ENCODE data around the gene ZNF273. TPM values are rescaled to one million over a fixed set of nuclear protein-coding genes. Genes with fewer than 3 reads are reported as not detected.
"Not testable (repeated sequence)": the region's sequence is repeated elsewhere in the genome, so short reads cannot be mapped to it uniquely, and the experiment has no call there.

Gene ZNF273
- total RNA-seq, 4 donors from 2014 or later = 123 to 247 (median 164) TPM

DNA sequence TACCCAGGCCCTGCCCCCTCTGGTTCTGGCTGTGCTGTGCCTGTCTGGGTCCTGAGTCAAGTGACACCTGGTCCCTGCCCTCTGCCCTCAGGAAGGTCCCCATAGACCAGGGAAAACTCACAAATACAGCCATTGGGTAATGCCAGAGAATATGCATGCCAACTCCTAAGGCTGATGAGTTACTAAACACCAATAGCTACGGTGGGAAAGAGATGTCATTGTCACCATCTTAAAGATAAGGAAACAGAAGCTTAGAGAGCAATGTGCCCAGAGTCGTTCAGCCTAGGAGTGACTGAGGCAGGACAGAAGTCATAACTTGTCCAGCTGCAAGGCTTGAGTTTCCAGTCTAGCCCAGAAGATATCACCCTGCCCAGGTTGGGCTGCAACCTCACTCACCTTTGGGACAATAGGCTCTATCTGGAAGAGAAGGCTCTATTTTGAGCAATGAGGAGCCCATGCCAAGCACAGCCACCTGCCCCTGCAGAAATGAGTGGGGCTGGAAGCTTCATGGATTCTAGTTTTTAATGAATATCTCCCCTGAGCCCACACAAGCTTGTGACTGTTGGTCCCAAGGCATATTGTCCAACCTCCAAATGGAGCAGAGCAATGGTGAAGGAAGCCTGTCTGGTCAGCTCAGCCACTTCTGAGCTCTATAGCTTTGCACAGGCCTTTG lies 42.6 kb downstream of the ZNF273 start:
- Histone ChIP-seq H3K9me3 (no peaks in the 10 kb centered on the region), H3K27ac (no peak overlapping the region), H3K36me3 (no peaks in the 10 kb centered on the region), H3K4me3 (no peak overlapping the region), H3K4me1 (peaks cover 33% of the 10 kb centered on the region), H3K27me3 (peaks cover 3% of the 10 kb centered on the region)
- DNase-seq (ENCODE audit: low spot score in 2 of 2) = no peak
- TF ChIP-seq POLR2A (IDR thresholded peaks at IDR 0.05) = no peak
- TF ChIP-seq POLR2AphosphoS5 (IDR thresholded peaks at IDR 0.05) = no peak
- TF ChIP-seq, protein P1, sequence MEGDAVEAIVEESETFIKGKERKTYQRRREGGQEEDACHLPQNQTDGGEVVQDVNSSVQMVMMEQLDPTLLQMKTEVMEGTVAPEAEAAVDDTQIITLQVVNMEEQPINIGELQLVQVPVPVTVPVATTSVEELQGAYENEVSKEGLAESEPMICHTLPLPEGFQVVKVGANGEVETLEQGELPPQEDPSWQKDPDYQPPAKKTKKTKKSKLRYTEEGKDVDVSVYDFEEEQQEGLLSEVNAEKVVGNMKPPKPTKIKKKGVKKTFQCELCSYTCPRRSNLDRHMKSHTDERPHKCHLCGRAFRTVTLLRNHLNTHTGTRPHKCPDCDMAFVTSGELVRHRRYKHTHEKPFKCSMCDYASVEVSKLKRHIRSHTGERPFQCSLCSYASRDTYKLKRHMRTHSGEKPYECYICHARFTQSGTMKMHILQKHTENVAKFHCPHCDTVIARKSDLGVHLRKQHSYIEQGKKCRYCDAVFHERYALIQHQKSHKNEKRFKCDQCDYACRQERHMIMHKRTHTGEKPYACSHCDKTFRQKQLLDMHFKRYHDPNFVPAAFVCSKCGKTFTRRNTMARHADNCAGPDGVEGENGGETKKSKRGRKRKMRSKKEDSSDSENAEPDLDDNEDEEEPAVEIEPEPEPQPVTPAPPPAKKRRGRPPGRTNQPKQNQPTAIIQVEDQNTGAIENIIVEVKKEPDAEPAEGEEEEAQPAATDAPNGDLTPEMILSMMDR (IDR thresholded peaks at IDR 0.05) = no peak
- TF ChIP-seq EP300 (IDR thresholded peaks at IDR 0.05) = no peak
- 34% methylated on average over 2 of the region's 2 CpGs for WGBS

DNA sequence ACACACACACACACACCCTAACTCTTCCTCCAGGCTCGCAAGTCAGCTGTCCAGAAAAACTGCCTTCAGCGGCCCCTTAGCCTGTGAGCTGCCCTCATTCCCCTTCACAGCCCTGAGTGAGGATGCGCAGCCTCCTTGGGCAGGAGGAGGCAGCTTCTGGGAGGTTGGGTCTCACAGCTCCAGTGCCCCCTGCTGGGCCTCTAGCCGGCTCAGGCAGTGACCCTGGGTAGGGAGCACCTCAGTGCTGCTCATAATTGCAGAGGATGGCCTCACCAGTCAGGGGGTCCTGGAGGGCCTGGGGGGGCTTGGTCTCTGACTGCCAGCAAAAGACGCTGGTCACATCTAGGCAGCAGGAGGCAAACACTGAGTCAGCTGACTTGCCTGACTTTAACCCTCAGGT lies 43.7 kb downstream of the ZNF273 start:
- no peaks in the 10 kb centered on the region for H3K9me3 ChIP-seq
- peak overlapping the region; percentile 57 for H3K4me3 ChIP-seq
- H3K36me3 ChIP-seq = no peaks in the 10 kb centered on the region
- peaks cover 3% of the 10 kb centered on the region for H3K27me3 ChIP-seq
- H3K27ac ChIP-seq = peak overlapping the region; percentile 73
- TF ChIP-seq, protein P1 (IDR thresholded peaks at IDR 0.05) = peak in 1 of 2 donors; percentile 14
- no peak for TF ChIP-seq EP300 (IDR thresholded peaks at IDR 0.05)
- no peak for TF ChIP-seq POLR2A (IDR thresholded peaks at IDR 0.05)
- no peak for TF ChIP-seq POLR2AphosphoS5 (IDR thresholded peaks at IDR 0.05)
- DNase-seq (ENCODE audit: low spot score in 2 of 2) = no peak
- peaks cover 38% of the 10 kb centered on the region for H3K4me1 ChIP-seq
- WGBS = 25% methylated on average over 4 of the region's 5 CpGs

DNA sequence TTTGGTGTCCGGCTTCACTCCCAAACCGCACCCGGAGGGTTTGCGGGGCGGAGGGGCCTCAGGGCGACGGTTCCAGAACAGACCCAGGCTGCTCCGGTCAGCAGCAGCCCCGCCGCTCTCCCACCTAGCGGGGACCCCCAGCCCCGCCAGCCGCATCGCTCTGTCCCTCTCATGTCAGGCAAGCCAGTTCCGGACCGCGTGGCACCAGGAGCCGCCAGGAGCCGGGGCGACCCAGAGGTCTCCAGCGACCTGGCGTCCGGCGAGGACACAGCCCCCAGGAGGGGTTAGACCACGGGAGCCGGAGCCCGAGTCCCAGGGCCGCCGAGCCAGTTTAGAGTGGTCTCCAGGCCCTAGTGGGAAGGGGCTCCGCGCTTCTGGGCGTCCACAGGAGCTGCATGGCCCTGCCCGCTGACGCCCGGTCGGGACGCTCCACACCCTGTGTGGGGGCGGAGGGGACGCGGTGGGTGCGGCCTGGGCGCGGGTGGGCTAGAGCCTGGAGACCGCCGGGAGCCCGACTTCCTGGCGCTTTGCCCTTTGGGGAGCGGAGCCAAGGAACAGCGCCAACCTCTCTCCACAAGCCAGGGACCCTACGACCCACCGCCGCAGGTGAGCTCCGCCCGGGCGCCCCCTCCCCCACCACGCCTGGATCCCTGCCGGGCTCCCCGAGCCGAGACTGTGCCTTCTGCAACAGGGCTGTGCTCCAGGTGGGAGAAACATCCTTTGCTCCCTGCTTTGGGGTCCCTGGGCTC lies 44.4 kb downstream of the ZNF273 start:
- peak overlapping the region; percentile 73 for H3K27ac ChIP-seq
- no peaks in the 10 kb centered on the region for H3K36me3 ChIP-seq
- H3K27me3 ChIP-seq = peaks cover 3% of the 10 kb centered on the region
- DNase-seq (ENCODE audit: low spot score in 2 of 2) = no peak
- H3K4me1 ChIP-seq = peaks cover 38% of the 10 kb centered on the region
- 2% methylated on average over 10 of the region's 59 CpGs for WGBS
- H3K9me3 ChIP-seq = no peaks in the 10 kb centered on the region
- peak overlapping the region; percentile 57 for H3K4me3 ChIP-seq
- TF ChIP-seq EP300 (IDR thresholded peaks at IDR 0.05) (no peak), POLR2AphosphoS5 (IDR thresholded peaks at IDR 0.05) (no peak), POLR2A (IDR thresholded peaks at IDR 0.05) (no peak)
- TF ChIP-seq, protein P1 (IDR thresholded peaks at IDR 0.05) = no peak

DNA sequence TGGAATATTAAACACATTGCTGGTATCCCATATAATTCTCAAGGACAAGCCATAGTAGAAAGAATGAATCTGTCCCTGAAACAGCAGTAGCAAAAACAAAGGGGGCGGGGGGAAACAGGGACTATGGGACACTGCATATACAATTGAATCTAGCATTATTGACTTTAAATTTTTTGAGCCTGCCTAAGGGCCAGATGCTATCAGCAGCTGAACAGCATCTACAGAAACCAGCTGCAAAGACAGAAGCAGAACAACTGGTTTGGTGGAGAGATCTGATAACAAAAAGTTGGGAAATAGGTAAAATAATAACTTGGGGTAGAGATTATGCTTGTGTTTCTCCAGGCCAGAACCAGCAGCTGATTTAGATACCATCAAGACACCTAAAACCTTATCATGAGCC lies 45.7 kb downstream of the ZNF273 start:
- not testable (repeated sequence) for H3K27ac ChIP-seq; H3K4me3 ChIP-seq; H3K9me3 ChIP-seq; DNase-seq (ENCODE audit: low spot score in 2 of 2); H3K27me3 ChIP-seq; H3K36me3 ChIP-seq
- H3K4me1 ChIP-seq = peaks cover 38% of the 10 kb centered on the region
- 72% methylated on average over 1 of the region's 1 CpG for WGBS

DNA sequence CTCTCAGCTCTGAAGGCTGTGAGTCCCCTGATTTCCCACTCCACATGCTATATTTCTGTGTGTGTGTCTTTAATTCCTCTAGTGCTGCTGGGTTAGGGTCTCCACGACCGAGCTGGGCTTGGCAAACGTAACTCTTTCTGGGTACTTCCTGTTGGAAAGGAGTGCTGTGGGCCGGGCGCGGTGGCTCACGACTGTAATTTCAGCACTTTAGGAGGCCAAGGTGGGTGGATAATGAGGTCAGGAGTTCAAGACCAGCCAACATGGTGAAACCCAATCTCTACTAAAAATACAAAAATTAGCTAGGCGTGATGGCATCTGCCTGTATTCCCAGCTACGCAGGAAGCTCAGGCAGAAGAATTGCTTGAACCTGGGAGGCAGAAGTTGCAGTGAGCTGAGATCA lies 47.6 kb downstream of the ZNF273 start:
- H3K9me3 ChIP-seq; H3K36me3 ChIP-seq; H3K27me3 ChIP-seq; H3K4me3 ChIP-seq; H3K27ac ChIP-seq; DNase-seq (ENCODE audit: low spot score in 2 of 2): not testable (repeated sequence)
- 5% methylated on average over 9 of the region's 9 CpGs for WGBS
- peaks cover 32% of the 10 kb centered on the region for H3K4me1 ChIP-seq

DNA sequence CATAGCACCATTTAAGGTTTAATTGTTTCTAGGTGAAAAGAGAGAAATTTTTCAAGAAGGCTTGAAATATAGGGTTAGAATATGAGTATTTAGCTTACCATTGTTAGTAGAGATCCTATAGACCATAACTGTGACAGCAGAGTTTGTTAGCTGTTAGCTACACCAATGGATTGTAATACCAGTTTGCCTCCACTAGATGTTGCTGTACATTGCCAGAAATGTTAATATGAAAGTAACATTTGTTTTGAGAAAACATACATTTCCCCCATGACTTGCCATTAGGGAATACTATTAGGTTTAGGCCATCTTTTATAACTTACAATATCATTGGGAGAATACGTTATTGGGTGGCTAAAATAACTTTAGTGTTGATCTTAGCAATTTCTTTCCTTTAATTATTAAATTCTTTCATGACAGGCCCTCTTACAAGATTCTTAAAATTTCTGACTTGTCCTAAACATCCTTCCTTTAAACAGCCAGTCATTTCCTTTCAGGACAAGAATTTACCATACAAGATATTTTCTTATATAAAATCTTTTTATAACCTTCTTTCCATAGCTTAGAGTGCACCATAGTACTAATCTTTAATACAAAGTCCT lies 48.3 kb downstream of the ZNF273 start:
- no peak for TF ChIP-seq EP300 (IDR thresholded peaks at IDR 0.05)
- TF ChIP-seq, protein P1 (IDR thresholded peaks at IDR 0.05) = peak; percentile 67 to 73
- Histone ChIP-seq H3K36me3 (no peaks in the 10 kb centered on the region), H3K27ac (no peak overlapping the region), H3K27me3 (peaks cover 3% of the 10 kb centered on the region), H3K9me3 (no peaks in the 10 kb centered on the region), H3K4me3 (no peak overlapping the region), H3K4me1 (peaks cover 26% of the 10 kb centered on the region)
- 40% methylated on average over 1 of the region's 1 CpG for WGBS
- no peak for DNase-seq (ENCODE audit: low spot score in 2 of 2)

Measured in suprapubic skin (tissue), 4 donors.